Measurements from ENCODE around the gene ZGPAT. TPM values are rescaled to one million over a fixed set of nuclear protein-coding genes. Genes with fewer than 3 reads are reported as not detected.

Gene ZGPAT
- total RNA-seq, 1 donor = 18.8 TPM

- TF ChIP-seq CTCF (IDR thresholded peaks at IDR 0.05; ENCODE audit: extremely low read depth, low read depth, low read length) = no peak
- peak; percentile 51 for DNase-seq (ENCODE audit: insufficient read length, low spot score, missing footprints)
- Histone ChIP-seq H3K4me3 (ENCODE audit: insufficient read depth, low read length) (peak overlapping the region; percentile 87), H3K9me3 (ENCODE audit: low read depth, low read length) (no peaks in the 10 kb centered on the region), H3K4me2 (ENCODE audit: insufficient read depth, low read length) (peak overlapping the region; percentile 85), H3K36me3 (ENCODE audit: insufficient read depth, low read length) (peaks cover 56% of the 10 kb centered on the region), H2AFZ (ENCODE audit: low read length) (no peak overlapping the region), H4K20me1 (ENCODE audit: insufficient read depth, low read length) (peaks cover 14% of the 10 kb centered on the region), H3K4me1 (ENCODE audit: insufficient read depth, low read length) (peaks cover 18% of the 10 kb centered on the region), H3K79me2 (ENCODE audit: insufficient read depth, low read length) (peaks cover 97% of the 10 kb centered on the region), H3K27ac (ENCODE audit: low read depth, low read length) (no peak overlapping the region), H3K27me3 (ENCODE audit: insufficient read depth, low read length) (no peaks in the 10 kb centered on the region)
Observed at GRCh38 chr20:63709149-63709527, 1.3 kb downstream of the ZGPAT start.

GRCh38 chr20:63711085-63711645 lies 3.3 kb downstream of the ZGPAT start:
- peak; percentile 41 for DNase-seq (ENCODE audit: insufficient read length, low spot score, missing footprints)
- Histone ChIP-seq H3K4me3 (ENCODE audit: insufficient read depth, low read length) (no peak overlapping the region), H3K36me3 (ENCODE audit: insufficient read depth, low read length) (peaks cover 47% of the 10 kb centered on the region), H4K20me1 (ENCODE audit: insufficient read depth, low read length) (peaks cover 14% of the 10 kb centered on the region), H3K9me3 (ENCODE audit: low read depth, low read length) (peaks cover 3% of the 10 kb centered on the region), H3K27ac (ENCODE audit: low read depth, low read length) (no peak overlapping the region), H3K4me1 (ENCODE audit: insufficient read depth, low read length) (peaks cover 17% of the 10 kb centered on the region), H3K4me2 (ENCODE audit: insufficient read depth, low read length) (no peak overlapping the region), H2AFZ (ENCODE audit: low read length) (no peak overlapping the region), H3K27me3 (ENCODE audit: insufficient read depth, low read length) (no peaks in the 10 kb centered on the region), H3K79me2 (ENCODE audit: insufficient read depth, low read length) (peaks cover 97% of the 10 kb centered on the region)
- TF ChIP-seq CTCF (IDR thresholded peaks at IDR 0.05; ENCODE audit: extremely low read depth, low read depth, low read length) = no peak

- no peaks in the 10 kb centered on the region for H3K27me3 ChIP-seq (ENCODE audit: insufficient read depth, low read length)
- peaks cover 8% of the 10 kb centered on the region for H3K4me1 ChIP-seq (ENCODE audit: insufficient read depth, low read length)
- peak; percentile 34 for DNase-seq (ENCODE audit: insufficient read length, low spot score, missing footprints)
- H3K4me2 ChIP-seq (ENCODE audit: insufficient read depth, low read length) = no peak overlapping the region
- peaks cover 43% of the 10 kb centered on the region for H3K36me3 ChIP-seq (ENCODE audit: insufficient read depth, low read length)
- peaks cover 96% of the 10 kb centered on the region for H3K79me2 ChIP-seq (ENCODE audit: insufficient read depth, low read length)
- H4K20me1 ChIP-seq (ENCODE audit: insufficient read depth, low read length) = peaks cover 14% of the 10 kb centered on the region
- no peak overlapping the region for H3K27ac ChIP-seq (ENCODE audit: low read depth, low read length)
- no peak overlapping the region for H2AFZ ChIP-seq (ENCODE audit: low read length)
- no peak for TF ChIP-seq CTCF (IDR thresholded peaks at IDR 0.05; ENCODE audit: extremely low read depth, low read depth, low read length)
- H3K9me3 ChIP-seq (ENCODE audit: low read depth, low read length) = peaks cover 3% of the 10 kb centered on the region
- no peak overlapping the region for H3K4me3 ChIP-seq (ENCODE audit: insufficient read depth, low read length)
Observed at GRCh38 chr20:63712191-63712590, 4.4 kb downstream of the ZGPAT start.

GRCh38 chr20:63714858-63715257 lies 7.0 kb downstream of the ZGPAT start:
- H4K20me1 ChIP-seq (ENCODE audit: insufficient read depth, low read length) = peaks cover 8% of the 10 kb centered on the region
- H3K27ac ChIP-seq (ENCODE audit: low read depth, low read length) = no peak overlapping the region
- peak; percentile 31 for DNase-seq (ENCODE audit: insufficient read length, low spot score, missing footprints)
- H2AFZ ChIP-seq (ENCODE audit: low read length) = no peak overlapping the region
- no peak overlapping the region for H3K4me2 ChIP-seq (ENCODE audit: insufficient read depth, low read length)
- H3K9me3 ChIP-seq (ENCODE audit: low read depth, low read length) = peaks cover 5% of the 10 kb centered on the region
- H3K4me3 ChIP-seq (ENCODE audit: insufficient read depth, low read length) = no peak overlapping the region
- H3K79me2 ChIP-seq (ENCODE audit: insufficient read depth, low read length) = peaks cover 94% of the 10 kb centered on the region
- H3K36me3 ChIP-seq (ENCODE audit: insufficient read depth, low read length) = peaks cover 57% of the 10 kb centered on the region
- no peaks in the 10 kb centered on the region for H3K4me1 ChIP-seq (ENCODE audit: insufficient read depth, low read length)
- TF ChIP-seq CTCF (IDR thresholded peaks at IDR 0.05; ENCODE audit: extremely low read depth, low read depth, low read length) = no peak
- no peaks in the 10 kb centered on the region for H3K27me3 ChIP-seq (ENCODE audit: insufficient read depth, low read length)

All from osteoblast (primary cell).